ENCODE results near the gene FOXK2.
A peak's percentile ranks its signal among the peaks of the same experiment; 100 is the strongest.

The FOXK2 gene

GRCh38 chr17:82642022-82642421, 122.5 kb downstream of the FOXK2 start:
- DNase-seq, result no peak
- no peak for ATAC-seq

DNA sequence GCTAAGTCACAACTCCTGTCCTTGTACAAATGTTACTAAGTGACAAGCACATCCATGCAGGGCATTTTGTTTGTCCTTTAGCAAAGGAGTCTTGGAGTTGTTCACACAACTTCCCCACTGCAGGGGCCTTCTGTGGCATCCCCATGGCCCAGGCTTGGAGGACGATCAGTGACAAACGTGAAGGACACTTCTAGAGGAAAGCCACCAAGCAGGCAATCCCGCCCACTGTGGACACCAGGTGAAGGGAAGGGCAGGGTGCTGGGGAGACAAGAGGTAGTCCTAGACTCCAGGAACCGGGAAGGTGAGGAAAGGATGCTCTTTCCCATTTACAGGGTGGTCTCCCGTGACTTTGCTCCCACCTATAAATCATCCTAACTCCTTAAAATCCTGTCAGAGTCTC, 124.6 kb downstream of the FOXK2 start:
- ATAC-seq (no peak), DNase-seq (no peak)

DNA sequence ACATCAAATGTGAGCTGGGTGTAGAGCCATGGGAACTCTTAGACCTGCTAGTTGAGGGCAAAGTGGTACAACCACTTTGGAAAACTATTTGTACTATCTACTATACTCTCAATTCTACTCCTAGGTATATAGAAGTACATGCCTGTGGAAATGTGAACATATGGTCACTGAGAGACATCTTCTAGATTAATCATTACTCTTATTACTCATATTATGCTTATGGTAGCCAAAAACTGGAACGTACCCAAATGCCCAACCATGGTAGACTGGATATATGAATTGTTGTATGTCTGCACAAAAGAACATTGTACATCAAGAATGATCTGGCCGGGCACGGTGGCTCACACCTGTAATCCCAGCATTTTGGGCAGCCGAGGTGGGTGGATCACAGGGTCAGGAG, 126.0 kb downstream of the FOXK2 start:
- ATAC-seq (no peak), DNase-seq (no peak)

GRCh38 chr17:82647593-82648164, 128.1 kb downstream of the FOXK2 start:
- ATAC-seq (peak; percentile 21), DNase-seq (peak; percentile 61)

DNA sequence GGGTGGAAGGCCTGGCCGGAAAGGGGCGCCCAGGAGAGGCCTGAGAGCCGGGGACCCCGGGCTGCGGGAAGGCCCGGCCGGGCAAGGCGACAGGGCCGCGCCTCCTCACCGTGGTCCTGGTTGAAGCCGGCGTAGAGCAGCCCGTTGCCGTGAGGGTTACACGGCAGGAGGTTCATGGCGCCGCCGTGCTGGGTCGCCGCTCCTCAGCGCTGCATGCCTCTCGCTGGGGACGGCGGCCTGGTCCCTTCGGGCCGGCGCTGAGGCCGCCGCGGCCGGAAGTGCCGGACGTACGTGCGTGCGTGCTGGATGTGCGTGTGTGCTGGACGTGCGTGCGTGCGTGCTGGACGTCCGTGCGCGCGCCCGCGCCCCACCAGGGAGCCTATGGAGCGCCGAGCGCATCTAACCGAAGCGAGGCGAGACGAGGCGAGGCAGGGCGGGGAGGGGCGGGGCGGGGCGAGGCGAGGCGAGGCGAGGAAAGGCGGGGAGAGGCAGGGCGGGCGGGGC, 128.7 kb downstream of the FOXK2 start, which contains the start of gene WDR45B:
TSS of gene WDR45B (minus strand) at position 280 of the 504 bp plus-strand sequence. CDS start at position 176, 104 bp downstream.
- peak; percentile 95 for ATAC-seq
- peak; percentile 91 for DNase-seq

DNA sequence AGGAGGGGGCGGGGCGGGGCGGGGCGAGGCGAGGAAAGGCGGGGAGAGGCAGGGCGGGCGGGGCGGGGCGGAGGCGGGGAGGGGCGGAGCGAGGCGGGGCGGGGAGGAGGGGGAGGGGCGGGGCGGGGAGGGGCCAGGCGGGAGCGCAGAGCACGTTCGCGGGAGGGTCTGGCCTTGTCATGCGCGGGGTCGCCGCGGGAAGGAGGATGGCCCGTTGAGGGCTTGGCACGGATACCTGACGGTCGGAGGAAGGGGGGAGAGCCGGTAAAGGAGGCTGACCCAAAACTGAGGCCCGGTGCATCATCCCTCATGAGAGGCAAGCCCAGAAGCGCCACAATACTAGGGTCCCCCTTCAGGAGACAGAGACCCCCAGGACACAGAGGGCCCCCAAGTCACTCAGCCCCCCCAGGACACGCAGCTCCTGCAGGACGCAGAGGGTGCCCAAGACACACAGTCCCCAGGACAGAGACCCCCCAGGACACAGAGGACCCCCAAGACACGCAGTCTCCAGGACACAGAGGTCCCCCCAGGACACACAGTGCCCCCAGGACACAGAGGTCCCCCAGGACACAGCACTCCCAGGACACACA, 129.3 kb downstream of the FOXK2 start:
- ATAC-seq (no peak), DNase-seq (peak; percentile 50)

DNA sequence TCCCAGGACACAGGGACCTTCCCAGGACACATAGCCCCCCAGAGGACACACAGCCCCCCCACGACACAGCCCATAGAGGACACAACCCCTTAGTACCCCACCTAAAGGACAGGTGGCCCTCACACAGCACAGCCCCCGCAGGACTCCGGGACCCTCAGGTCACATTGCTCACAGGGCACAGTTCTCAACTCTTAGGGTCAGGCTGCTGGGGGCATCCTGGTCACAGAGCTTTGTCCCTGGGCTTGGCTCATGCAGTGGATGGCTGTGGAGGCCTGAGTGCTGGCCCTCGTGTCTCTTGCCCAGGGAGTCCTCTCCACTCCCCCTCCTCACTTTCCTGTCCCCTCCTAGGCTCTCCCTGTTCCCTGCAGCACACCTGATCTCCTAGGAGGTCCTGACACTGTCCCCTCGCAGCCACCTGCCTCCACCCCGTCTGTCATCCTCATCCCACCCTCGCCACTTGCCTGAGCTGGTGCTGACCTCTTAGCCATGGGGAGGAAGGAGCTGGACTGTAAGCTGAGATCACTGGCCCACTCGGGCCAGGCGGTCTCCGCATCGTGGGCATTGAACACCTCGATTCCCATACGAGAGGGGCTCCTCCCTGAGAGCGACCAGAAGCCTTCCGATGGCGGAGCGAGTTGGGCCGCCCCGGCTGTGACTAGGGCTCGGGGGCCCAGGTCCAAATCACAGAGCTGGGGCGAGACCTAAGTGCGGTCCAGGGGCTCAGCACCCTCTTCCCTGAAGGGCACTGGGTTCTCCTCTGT, 130.1 kb downstream of the FOXK2 start:
- no peak for ATAC-seq
- DNase-seq, result no peak

DNA sequence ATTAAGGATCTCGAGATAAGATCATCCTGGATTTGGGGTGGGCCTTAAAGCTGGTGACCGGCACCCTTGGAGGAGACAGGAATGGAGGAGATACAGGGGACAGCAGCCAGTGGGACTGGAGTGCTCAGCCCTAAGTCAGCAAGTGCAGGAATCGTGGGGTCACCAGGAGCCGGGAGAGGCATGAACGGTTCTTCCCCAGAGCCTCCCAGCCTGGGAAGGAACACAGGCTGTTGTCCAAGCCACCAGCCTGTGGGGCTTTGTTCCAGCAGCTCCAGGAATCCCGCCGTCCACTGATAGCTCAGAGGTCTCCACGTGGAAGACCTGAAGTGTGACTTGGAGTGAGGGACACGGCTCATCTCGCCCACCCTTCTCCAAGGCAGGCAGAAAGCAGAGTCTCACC, 131.2 kb downstream of the FOXK2 start:
- no peak for DNase-seq
- ATAC-seq, result no peak

- no peak for DNase-seq
- ATAC-seq, result no peak
These were observed 134.4 kb downstream of the FOXK2 start for GRCh38 chr17:82653651-82654528.

All from stimulated activated naive CD8-positive, alpha-beta T cell treated with anti-CD3 and anti-CD28 coated beads, Interleukin-15, Interleukin-2, amounts not matched to agents 100 U/mL and 50 U/mL, for 24 hours (primary cell).